Neural progenitor cell (in vitro differentiated cells): ENCODE measurements around the gene RGL2. TPM values are rescaled to one million over a fixed set of nuclear protein-coding genes. Genes with fewer than 3 reads are reported as not detected.

Source experiments
- DNase-seq: peaks from one replicate; pipeline ENCODE4 v3.0.0-alpha.2; 2016; ENCODE audit warnings: low spot score
- H2AFZ ChIP-seq: fragments of 200-600 bp; sonication (generic); replicated peaks from 2 replicates; pipeline ENCODE4 v1.6.1; 2016; ENCODE audit warnings: antibody characterized with exemption
- H3F3A ChIP-seq: fragments of 200-600 bp; sonication (generic); 2 replicates; pipeline ENCODE4 v1.6.1; 2016; ENCODE audit warnings: antibody characterized with exemption, low read depth
- H3K27ac ChIP-seq: fragments of 200-600 bp; sonication (generic); 2 replicates; pipeline ENCODE4 v1.5.1; 2016; ENCODE audit warnings: mild to moderate bottlenecking
- H3K27me3 ChIP-seq: fragments of 200-600 bp; sonication (generic); 2 replicates; pipeline ENCODE4 v1.6.1; 2016; ENCODE audit warnings: mild to moderate bottlenecking, moderate library complexity
- H3K36me3 ChIP-seq: fragments of 200-600 bp; sonication (generic); 2 replicates; pipeline ENCODE4 v1.5.1; 2016
- H3K4me1 ChIP-seq: fragments of 200-600 bp; sonication (generic); 2 replicates; pipeline ENCODE4 v1.6.1; 2016; ENCODE audit warnings: mixed run types
- H3K4me2 ChIP-seq: fragments of 200-600 bp; sonication (generic); 2 replicates; pipeline ENCODE4 v1.6.1; 2016
- H3K4me3 ChIP-seq: fragments of 200-600 bp; sonication (generic); 2 replicates; pipeline ENCODE4 v1.5.1; 2016
- H3K79me2 ChIP-seq: fragments of 200-600 bp; sonication (generic); 2 replicates; pipeline ENCODE4 v1.6.1; 2016; ENCODE audit warnings: low read depth
- H3K9ac ChIP-seq: fragments of 200-600 bp; sonication (generic); 2 replicates; pipeline ENCODE4 v1.6.1; 2016
- H3K9me3 ChIP-seq: fragments of 200-600 bp; sonication (generic); 2 replicates; pipeline ENCODE4 v1.5.1; 2016; ENCODE audit warnings: low read depth
- H4K20me1 ChIP-seq: fragments of 200-600 bp; sonication (generic); 2 replicates; pipeline ENCODE4 v1.6.1; 2016; ENCODE audit warnings: low read depth
- H3K27ac Mint-ChIP-seq: 3 replicates; pipeline ENCODE4 v1.8.0; 2021; ENCODE audit warnings: mixed read lengths
- H3K27me3 Mint-ChIP-seq: 2 replicates; pipeline ENCODE4 v1.8.0; 2022; ENCODE audit warnings: low read depth, mild to moderate bottlenecking, inconsistent platforms, moderate library complexity, mixed read lengths; ENCODE audit not compliant: insufficient read depth
- H3K36me3 Mint-ChIP-seq: 3 replicates; pipeline ENCODE4 v1.8.0; 2021; ENCODE audit warnings: mixed read lengths
- H3K4me1 Mint-ChIP-seq: 3 replicates; pipeline ENCODE4 v1.8.0; 2021; ENCODE audit warnings: mixed read lengths
- H3K4me3 Mint-ChIP-seq: 3 replicates; pipeline ENCODE4 v1.8.0; 2021; ENCODE audit warnings: mild to moderate bottlenecking, moderate library complexity, mixed read lengths
- H3K9me3 Mint-ChIP-seq: 3 replicates; pipeline ENCODE4 v1.8.0; 2020; ENCODE audit warnings: mixed read lengths
- CTCF ChIP-seq: fragments of 200-600 bp; sonication (generic); IDR thresholded peaks from 2 replicates; pipeline ENCODE4 v1.5.1; 2017; ENCODE audit warnings: antibody characterized with exemption, mild to moderate bottlenecking
- EZH2 ChIP-seq: fragments of 200-600 bp; sonication (generic); IDR thresholded peaks from 2 replicates; pipeline ENCODE4 v1.6.1; 2017; ENCODE audit warnings: antibody characterized with exemption, mild to moderate bottlenecking, moderate library complexity
- EZH2phosphoT487 ChIP-seq: fragments of 200-600 bp; sonication (generic); IDR thresholded peaks from 2 replicates; pipeline ENCODE4 v1.6.1; 2017; ENCODE audit warnings: antibody characterized with exemption
- total RNA-seq: library from RNA; depleted of rRNA; stranded (reverse); fragments of >200 nt; gene quantifications from 2 replicates; pipeline ENCODE4 v1.2.3, GENCODE V29; 2015; ENCODE audit warnings: low replicate concordance

RGL2 gene
- total RNA-seq, 1 donor from 2014 or later: 28.3 TPM

DNA sequence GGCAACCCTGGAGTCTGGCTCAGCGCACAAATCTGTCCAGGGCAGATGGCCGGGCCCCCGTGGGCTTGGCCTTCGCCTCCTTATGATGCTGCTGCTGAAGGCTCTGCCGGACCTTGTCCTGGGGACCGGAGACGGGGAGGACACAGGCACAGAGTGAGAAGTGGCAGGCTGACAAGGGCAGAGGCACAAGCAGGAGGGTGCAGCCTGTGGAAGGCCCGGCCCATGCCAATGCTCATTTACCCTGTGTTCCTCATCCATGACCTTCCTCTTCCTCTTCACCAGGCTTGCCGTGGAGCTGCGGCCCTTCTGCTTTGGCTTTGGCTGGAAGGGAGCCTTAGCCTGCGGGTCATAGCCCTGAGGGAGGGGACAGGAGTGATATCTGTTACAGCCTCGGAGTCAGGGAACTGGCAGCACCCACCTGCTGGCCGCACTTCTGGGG lies 19.5 kb downstream of the RGL2 start:
- Histone ChIP-seq H3K36me3 (no peaks in the 10 kb centered on the region), H3F3A (peaks cover 45% of the 10 kb centered on the region), H3K27ac (no peak overlapping the region), H3K4me3 (no peak overlapping the region), H3K4me1 (peaks cover 24% of the 10 kb centered on the region), H2AFZ (no peak overlapping the region), H3K9ac (no peak overlapping the region), H4K20me1 (peaks cover 46% of the 10 kb centered on the region), H3K4me2 (no peak overlapping the region), H3K9me3 (no peaks in the 10 kb centered on the region), H3K79me2 (peaks cover 18% of the 10 kb centered on the region), H3K27me3 (no peaks in the 10 kb centered on the region)
- Mint-ChIP-seq H3K27ac (no peak overlapping the region), H3K9me3 (no peaks in the 10 kb centered on the region), H3K4me3 (no peak overlapping the region), H3K4me1 (peaks cover 28% of the 10 kb centered on the region), H3K27me3 (peaks cover 5% of the 10 kb centered on the region), H3K36me3 (peaks cover 10% of the 10 kb centered on the region)
- no peak for TF ChIP-seq EZH2phosphoT487
- TF ChIP-seq EZH2: no peak
- no peak for TF ChIP-seq CTCF
- no peak for DNase-seq

GRCh38 chr6:33278810-33279209 lies 19.9 kb downstream of the RGL2 start:
- no peaks in the 10 kb centered on the region for H3K36me3 ChIP-seq
- Mint-ChIP-seq H3K27ac (no peak overlapping the region), H3K9me3 (no peaks in the 10 kb centered on the region), H3K4me1 (peaks cover 30% of the 10 kb centered on the region), H3K4me3 (peak overlapping the region; percentile 46), H3K36me3 (peaks cover 12% of the 10 kb centered on the region), H3K27me3 (peaks cover 5% of the 10 kb centered on the region)
- H3K27me3 ChIP-seq: no peaks in the 10 kb centered on the region
- peaks cover 28% of the 10 kb centered on the region for H3K4me1 ChIP-seq
- H2AFZ ChIP-seq: no peak overlapping the region
- no peak overlapping the region for H3K4me2 ChIP-seq
- peaks cover 51% of the 10 kb centered on the region for H4K20me1 ChIP-seq
- TF ChIP-seq CTCF: no peak
- TF ChIP-seq EZH2phosphoT487: no peak
- no peak for TF ChIP-seq EZH2
- H3F3A ChIP-seq: peaks cover 49% of the 10 kb centered on the region
- H3K9ac ChIP-seq: no peak overlapping the region
- H3K27ac ChIP-seq: no peak overlapping the region
- DNase-seq: no peak
- H3K9me3 ChIP-seq: no peaks in the 10 kb centered on the region
- H3K79me2 ChIP-seq: peaks cover 23% of the 10 kb centered on the region
- no peak overlapping the region for H3K4me3 ChIP-seq

- H3K4me3 Mint-ChIP-seq: no peak overlapping the region
- peaks cover 3% of the 10 kb centered on the region for H3K36me3 ChIP-seq
- H3K27ac Mint-ChIP-seq: no peak overlapping the region
Measured at GRCh38 chr6:33278392-33278741, 20.4 kb downstream of the RGL2 start.

More at GRCh38 chr6:33278392-33278741, 20.4 kb downstream of the RGL2 start:
- no peak overlapping the region for H3K4me3 ChIP-seq
- peaks cover 33% of the 10 kb centered on the region for H3K4me1 ChIP-seq
- H3K9me3 Mint-ChIP-seq: no peaks in the 10 kb centered on the region
- TF ChIP-seq EZH2phosphoT487: no peak
- no peak for TF ChIP-seq CTCF
- TF ChIP-seq EZH2: no peak
- DNase-seq: no peak
- H3K27me3 ChIP-seq: no peaks in the 10 kb centered on the region
- H3K27ac ChIP-seq: no peak overlapping the region
- H3K79me2 ChIP-seq: peaks cover 27% of the 10 kb centered on the region
- peaks cover 14% of the 10 kb centered on the region for H3K36me3 Mint-ChIP-seq
- no peak overlapping the region for H3K4me2 ChIP-seq
- H2AFZ ChIP-seq: no peak overlapping the region
- H3F3A ChIP-seq: peaks cover 54% of the 10 kb centered on the region
- no peak overlapping the region for H3K9ac ChIP-seq
- H3K27me3 Mint-ChIP-seq: peaks cover 5% of the 10 kb centered on the region
- peaks cover 55% of the 10 kb centered on the region for H4K20me1 ChIP-seq
- no peaks in the 10 kb centered on the region for H3K9me3 ChIP-seq
- peaks cover 34% of the 10 kb centered on the region for H3K4me1 Mint-ChIP-seq
